ENCODE results near the gene TNIK.

Gene TNIK

DNA sequence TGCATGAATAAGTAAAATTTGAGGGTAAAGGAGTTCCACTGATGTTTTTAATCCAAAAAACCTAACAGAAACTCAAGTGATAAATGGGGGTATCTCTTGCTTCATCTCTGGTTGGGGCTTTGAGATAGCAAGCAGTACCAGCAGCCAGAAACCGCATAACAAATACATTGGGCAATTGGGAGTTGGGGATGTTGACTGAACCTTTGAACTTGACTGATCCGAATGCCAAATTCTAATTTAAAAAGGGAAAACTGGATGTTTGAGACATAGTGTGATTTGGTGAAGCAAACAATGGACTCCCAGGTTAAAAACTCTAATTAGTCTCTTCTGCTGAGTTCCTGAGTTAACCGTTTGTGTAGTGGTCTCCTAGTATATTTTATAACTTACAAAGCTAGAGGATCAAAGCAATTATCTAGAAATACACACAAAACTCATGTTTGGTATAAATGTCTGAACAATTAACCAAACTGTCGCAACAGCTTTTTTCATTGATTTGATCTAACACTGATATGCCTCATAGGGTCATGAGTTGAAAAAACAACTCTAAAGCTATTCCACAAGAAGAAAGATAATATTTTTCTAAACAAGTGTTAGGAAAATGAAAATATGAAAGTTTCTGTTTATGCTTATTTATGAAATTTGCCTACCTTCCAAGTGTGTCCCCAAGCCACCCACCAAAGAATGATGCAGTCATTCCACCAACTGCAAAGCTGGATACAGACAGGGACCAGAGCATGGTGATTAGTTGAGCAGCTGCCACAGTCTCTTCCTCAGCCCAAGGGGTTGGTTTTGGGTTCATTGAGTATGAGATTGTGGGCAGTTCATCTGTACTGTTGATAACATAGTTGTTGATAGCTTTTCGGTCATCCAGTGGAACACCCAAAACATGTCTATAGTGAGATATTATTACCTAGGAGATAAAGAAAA lies 446.1 kb downstream of the TNIK start:
- no peak for DNase-seq

DNA sequence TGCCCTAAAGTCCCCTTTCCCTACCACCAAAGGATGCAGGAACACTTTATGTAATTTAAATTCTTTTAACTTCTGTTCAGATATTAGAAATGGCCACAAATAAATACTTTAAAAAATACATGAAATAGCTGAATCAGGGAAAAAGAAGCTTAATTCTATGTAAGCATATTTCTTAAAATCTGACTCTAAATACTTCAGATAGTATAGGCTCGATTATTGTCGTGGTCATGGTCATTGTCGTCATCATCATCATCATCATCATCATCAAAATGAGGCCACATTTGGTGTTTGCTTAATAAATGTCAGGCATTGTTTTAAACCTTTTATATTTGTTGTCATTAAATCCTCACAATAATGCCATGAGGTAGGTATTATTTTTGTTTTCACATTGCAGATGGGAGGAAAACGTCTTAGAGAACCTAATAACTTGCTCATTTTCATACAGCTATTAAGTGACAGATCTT lies 448.3 kb downstream of the TNIK start:
- no peak for DNase-seq
